K562 (cell line): ENCODE measurements around the gene PRSS38. TPM values are rescaled to one million over a fixed set of nuclear protein-coding genes. Genes with fewer than 3 reads are reported as not detected.

Experiments used
- ATAC-seq: fragments of 200-7000 bp; cut with Tn5 transposase; 3 replicates; pipeline ENCODE4 v1.9.1; 2020; ENCODE audit warnings: moderate library complexity
- BruUV-seq: library from RNA; stranded (reverse); fragments of 400-500 nt; replicated peaks from 2 replicates; lab custom pipeline; 2021; lab: Mats Ljungman, UMichigan
- CTCF ChIA-PET: fragments of 300-600 bp; formaldehyde crosslinking; extraction: SDS; loops from one replicate; lab custom pipeline; 2021; ENCODE audit warnings: low intra/inter-chr PET ratio; lab: Yijun Ruan, JAX
- POLR2A ChIA-PET: fragments of 300-600, 350-650 bp; sonication (Branson Sonifier 250); formaldehyde crosslinking; extraction: SDS; loops from one replicate; lab custom pipeline; 2021; ENCODE audit warnings: antibody characterized with exemption, inconsistent platforms; lab: Yijun Ruan, JAX
- DNase-seq, 4 experiments: peaks; one replicate each; pipeline versions ENCODE4 v3.0.0 to v3.0.0-alpha.2; 2011 to 2018; ENCODE audit warnings: low spot score in 3 of 4, mixed read lengths in 3 of 4; ENCODE audit errors: extremely low read depth in 1 of 4
- FAIRE-seq: peaks from 2 replicates; lab custom pipeline; 2011; peaks lifted over from hg19 to GRCh38; lab: Jason Lieb, UNC
- H2AFZ ChIP-seq: 2 replicates; pipeline ENCODE4 v1.6.0; 2011; ENCODE audit warnings: low read depth, low read length, control low read depth, inconsistent platforms
- H3K27ac ChIP-seq: fragments of 200-600 bp; 3 replicates; pipeline ENCODE4 v1.8.0; 2011; ENCODE audit warnings: low read depth, mild to moderate bottlenecking, control low read depth, inconsistent platforms, low read length, moderate library complexity, mixed read lengths; ENCODE audit errors: extremely low read depth
- H3K27me3 ChIP-seq, 2 experiments: fragments of 300-600 bp in 1 of 2; 2 replicates in 1 of 2; 3 replicates in 1 of 2; pipeline versions ENCODE4 v1.6.0 to v1.8.0; 2011; ENCODE audit warnings: inconsistent platforms in 2 of 2, low read length in 2 of 2, mild to moderate bottlenecking in 1 of 2, mixed read lengths in 1 of 2, moderate library complexity in 1 of 2; ENCODE audit not compliant: control insufficient read depth in 2 of 2, insufficient read depth in 2 of 2
- H3K36me3 ChIP-seq: fragments of 300-600 bp; 3 replicates; pipeline ENCODE4 v1.8.0; 2011; ENCODE audit warnings: mild to moderate bottlenecking, low read length, inconsistent platforms; ENCODE audit not compliant: control insufficient read depth, insufficient read depth
- H3K4me1 ChIP-seq, 2 experiments: fragments of 200-600 bp in 1 of 2; replicated peaks in 1 of 2; 2 replicates in 1 of 2; 3 replicates in 1 of 2; pipeline versions ENCODE4 v1.5.1 to v1.8.0; 2011; ENCODE audit warnings: inconsistent platforms in 2 of 2, low read length in 2 of 2, mild to moderate bottlenecking in 1 of 2, mixed read lengths in 1 of 2, moderate library complexity in 1 of 2; ENCODE audit not compliant: control insufficient read depth in 2 of 2, insufficient read depth in 2 of 2
- H3K4me2 ChIP-seq: 2 replicates; pipeline ENCODE4 v1.6.1; 2011; ENCODE audit warnings: low read length, control low read depth, inconsistent platforms, mixed read lengths; ENCODE audit not compliant: insufficient read depth
- H3K4me3 ChIP-seq: fragments of 200-600 bp; sonication (generic), shearing (Covaris generic); 2 replicates; pipeline ENCODE4 v1.5.1; 2016; ENCODE audit warnings: control low read depth, inconsistent platforms
- H3K79me2 ChIP-seq: fragments of 200-600 bp; 3 replicates; pipeline ENCODE4 v1.8.0; 2011; ENCODE audit warnings: low read length, inconsistent platforms; ENCODE audit not compliant: control insufficient read depth, insufficient read depth
- H3K9ac ChIP-seq, 2 experiments: 2 replicates each; pipeline versions ENCODE4 v1.6.0 to v1.6.1; 2011; ENCODE audit warnings: low read depth in 2 of 2, low read length in 2 of 2, control low read depth in 1 of 2, inconsistent platforms in 1 of 2, mild to moderate bottlenecking in 1 of 2, mixed read lengths in 1 of 2; ENCODE audit not compliant: insufficient read depth in 1 of 2
- H3K9me1 ChIP-seq: one replicate; pipeline ENCODE4 v1.6.0; 2011; ENCODE audit warnings: inconsistent platforms, mild to moderate bottlenecking, low read length, moderate library complexity; ENCODE audit not compliant: control insufficient read depth, insufficient read depth
- H3K9me3 ChIP-seq: replicated peaks from 2 replicates; pipeline ENCODE4 v1.5.1; 2011; ENCODE audit warnings: low read depth, low read length, inconsistent platforms; ENCODE audit not compliant: control insufficient read depth, insufficient read depth
- H4K20me1 ChIP-seq: replicated peaks from 2 replicates; pipeline ENCODE4 v1.6.1; 2011; ENCODE audit warnings: low read length, inconsistent platforms, mixed read lengths; ENCODE audit not compliant: control insufficient read depth, insufficient read depth
- CREBBP ChIP-seq: IDR thresholded peaks from one replicate; pipeline ENCODE4 v1.6.1; 2012; ENCODE audit warnings: low read depth, mild to moderate bottlenecking, control low read depth, inconsistent platforms, low read length
- GABPA ChIP-seq: fragments of 200-800 bp; sonication (Bioruptor generic); conservative IDR thresholded peaks from 2 replicates; pipeline ENCODE4 v1.6.1; 2016; ENCODE audit warnings: low read depth, missing genetic modification characterization, missing compliant biosample characterization
- HINFP ChIP-seq: fragments of 450-650 bp; conservative IDR thresholded peaks from 2 replicates; pipeline ENCODE4 v1.6.1; 2016; ENCODE audit warnings: missing genetic modification characterization, low read depth, mild to moderate bottlenecking, control low read depth, missing compliant biosample characterization
- NONO ChIP-seq, 2 experiments: fragments of 200-400 bp in 1 of 2; fragments of 450-650 bp in 1 of 2; formaldehyde crosslinking in 1 of 2; IDR thresholded peaks; 2 replicates each; pipeline ENCODE4 v1.6.1; 2017; ENCODE audit warnings: low read depth in 2 of 2, mild to moderate bottlenecking in 2 of 2, moderate library complexity in 2 of 2, low read length in 1 of 2
- SLC30A9 ChIP-seq: fragments of 250-450 bp; sonication (Bioruptor Pico); IDR thresholded peaks from 2 replicates; pipeline ENCODE4 v1.8.0; 2022; ENCODE audit warnings: mild to moderate bottlenecking, moderate library complexity
- TRIM28 ChIP-seq: fragments of 450-650 bp; IDR thresholded peaks from 2 replicates; pipeline ENCODE4 v1.6.1; 2017
- ZNF707 ChIP-seq: fragments of 250-450 bp; sonication (Bioruptor Pico); conservative IDR thresholded peaks from 2 replicates; pipeline ENCODE4 v1.8.0; 2022; ENCODE audit warnings: inconsistent platforms, mild to moderate bottlenecking, moderate library complexity
- WGBS: fragments of 100-300 bp; shearing (Covaris generic); methylation state at CpG from one replicate; pipeline ENCODE4 v1.1.6; 2016; ENCODE audit warnings: low coverage, mixed read lengths; ENCODE audit not compliant: insufficient coverage; ENCODE audit errors: missing lambda C conversion rate; 5-methylcytosine and 5-hydroxymethylcytosine counted together
- in situ Hi-C: fragments of 300-500 bp; cut with MboI; formaldehyde crosslinking; loops from 4 replicates; pipeline ENCODE4 v1.15.0; 2018; ENCODE audit warnings: inconsistent platforms, mixed read lengths
- intact Hi-C: fragments of 100-400 bp; cut with micrococcal nuclease; formaldehyde crosslinking; loops from 2 replicates; pipeline ENCODE4 v1.14.2; 2022
- polyA plus RNA-seq, 8 experiments: library from polyadenylated mRNA; depleted of rRNA in 4 of 8; stranded (reverse) in 5 of 8; unstranded in 3 of 8; fragments of >200 nt; fragmentation: Nextera tagmentation in 2 of 8; fragmentation: Illumina TruSeq in 1 of 8; extraction: Ambion mirVana in 2 of 8; extraction: Trizol in 1 of 8; gene quantifications; 2 replicates each; pipeline versions ENCODE4 v1.2.1 to v1.2.3, GENCODE V29; 2011 to 2014; ENCODE audit warnings: inconsistent platforms in 1 of 8, missing spikeins in 1 of 8
- total RNA-seq, 7 experiments: library from RNA; depleted of rRNA in 6 of 7; stranded (reverse); fragments of >200 nt in 6 of 7; fragmentation: Illumina TruSeq in 2 of 7; extraction: Trizol in 2 of 7; gene quantifications; 2 replicates each; pipeline versions ENCODE4 v1.2.1 to v1.2.3, GENCODE V29; 2011 to 2021; ENCODE audit warnings: low replicate concordance in 1 of 7
- TF ChIP-seq, protein P1 (sequence below): fragments of 250-450 bp; sonication (Bioruptor Pico); IDR thresholded peaks from 2 replicates; pipeline ENCODE4 v1.5.0; 2021

Gene PRSS38
- total and polyA plus RNA-seq, 9 of the 15 experiments (the other 6 are each of a cell fraction or from before 2014, with no cell fraction given) = 0.09 to 0.14 TPM; not detected in 7

- TF ChIP-seq, protein P1, sequence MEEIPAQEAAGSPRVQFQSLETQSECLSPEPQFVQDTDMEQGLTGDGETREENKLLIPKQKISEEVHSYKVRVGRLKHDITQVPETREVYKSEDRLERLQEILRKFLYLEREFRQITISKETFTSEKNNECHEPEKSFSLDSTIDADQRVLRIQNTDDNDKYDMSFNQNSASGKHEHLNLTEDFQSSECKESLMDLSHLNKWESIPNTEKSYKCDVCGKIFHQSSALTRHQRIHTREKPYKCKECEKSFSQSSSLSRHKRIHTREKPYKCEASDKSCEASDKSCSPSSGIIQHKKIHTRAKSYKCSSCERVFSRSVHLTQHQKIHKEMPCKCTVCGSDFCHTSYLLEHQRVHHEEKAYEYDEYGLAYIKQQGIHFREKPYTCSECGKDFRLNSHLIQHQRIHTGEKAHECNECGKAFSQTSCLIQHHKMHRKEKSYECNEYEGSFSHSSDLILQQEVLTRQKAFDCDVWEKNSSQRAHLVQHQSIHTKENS (CRISPR knock-in tag) = no peak
- TF ChIP-seq NONO (IDR thresholded peaks at IDR 0.05; ENCODE audit: low read depth in 2 of 2, low read length in 1 of 2) (no peak), SLC30A9 (no peak), HINFP (no peak), ZNF707 (CRISPR knock-in tag) (no peak), CREBBP (no peak)
Measured at GRCh38 chr1:227809026-227809425, 6.4 kb upstream of the PRSS38 start (continued).

DNA sequence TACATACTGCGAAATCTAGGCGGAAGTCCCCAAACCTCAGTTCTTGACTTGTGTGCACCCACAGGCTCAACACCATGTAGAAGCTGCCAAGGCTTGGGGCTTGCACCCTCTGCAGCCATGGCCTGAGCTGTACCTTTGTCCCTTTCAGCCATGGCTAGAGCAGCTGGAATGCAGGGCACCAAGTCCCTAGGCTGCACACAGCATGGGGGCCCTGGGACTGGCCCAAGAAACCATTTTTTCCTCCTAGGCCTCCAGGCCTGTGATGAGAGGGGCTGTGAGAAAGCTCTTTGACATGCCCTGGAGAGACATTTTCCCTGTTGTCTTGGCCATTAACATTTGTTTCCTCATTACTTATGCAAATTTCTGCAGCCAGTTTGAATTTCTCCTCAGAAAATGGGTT is 1.5 kb upstream of the PRSS38 start:
- in situ Hi-C loops = no loop called here
- TF ChIP-seq GABPA (tag) = no peak
- TF ChIP-seq TRIM28 = peak; percentile 81; the same call in 1 of the 2 replicates

More for the DNA sequence above, 1.5 kb upstream of the PRSS38 start:
- FAIRE-seq (no peak), ATAC-seq (no peak), DNase-seq (no peak)
- no peaks in the 10 kb centered on the region for H3K79me2 ChIP-seq
- H3K9ac ChIP-seq = no peak overlapping the region
- H3K9me1 ChIP-seq = no peaks in the 10 kb centered on the region
- H2AFZ ChIP-seq = no peak overlapping the region
- peaks cover 0 to 9% of the 10 kb centered on the region in 2 experiments; a peak in 1 of 5 replicates for H3K4me1 ChIP-seq
- no peak overlapping the region for H3K27ac ChIP-seq
- H3K27me3 ChIP-seq = peaks cover 0 to 9% of the 10 kb centered on the region in 2 experiments; a peak in 1 of 5 replicates
- 8% methylated on average over 2 of the region's 2 CpGs for WGBS
- H3K9me3 ChIP-seq = no peaks in the 10 kb centered on the region; the same call in none of the 2 replicates
- no peaks in the 10 kb centered on the region for H3K36me3 ChIP-seq
- BruUV-seq = no TSS peak
- no peak overlapping the region for H3K4me3 ChIP-seq
- CTCF ChIA-PET = no interaction called here
- intact Hi-C loops = no loop called here
- H3K4me2 ChIP-seq = no peak overlapping the region
- POLR2A ChIA-PET = interaction anchor here (0.7 kb wide), 1 partner anchor 9 kb away, joined by 3 read pairs; no protein-coding TSS in a partner anchor
- no peaks in the 10 kb centered on the region for H4K20me1 ChIP-seq
